Tibial nerve (tissue), 3 donors: ENCODE data around the gene KCNK3.

Experiments
- CTCF ChIP-seq, 5 experiments: fragments of 200-600 bp in 3 of 5; fragments of 450-650 bp in 2 of 5; sonication (generic) in 3 of 5; IDR thresholded peaks; one replicate each; pipeline ENCODE4 v1.5.1; 2016 to 2019; ENCODE audit warnings: antibody characterized with exemption in 5 of 5, mild to moderate bottlenecking in 3 of 5, moderate library complexity in 2 of 5
- POLR2A ChIP-seq, 2 donors: fragments of 450-650 bp; IDR thresholded peaks; one replicate each; pipeline ENCODE4 v1.6.1; 2017; ENCODE audit warnings: antibody characterized with exemption in 2 of 2, mild to moderate bottlenecking in 2 of 2, moderate library complexity in 2 of 2

DNA sequence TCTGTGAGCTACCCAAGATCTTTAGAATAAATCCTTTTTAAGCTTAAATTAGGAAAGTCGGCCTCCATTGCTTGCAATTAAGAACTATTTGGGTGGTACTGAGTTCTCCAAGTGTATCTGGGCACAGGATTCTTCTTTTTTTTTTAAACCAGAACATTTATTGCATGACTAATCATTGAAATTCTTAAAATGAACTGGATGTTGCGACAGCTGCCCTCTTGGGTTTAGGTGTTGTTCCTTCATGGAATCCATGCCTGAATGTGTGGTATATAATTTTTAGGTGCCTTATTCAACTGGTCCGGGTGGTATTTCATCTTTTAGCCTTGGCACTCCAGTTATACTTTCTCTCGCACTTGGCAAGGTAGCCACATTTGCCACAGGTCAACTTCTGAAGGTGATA lies 14.5 kb upstream of the KCNK3 start:
- TF ChIP-seq CTCF (IDR thresholded peaks at IDR 0.05) = no peak
- TF ChIP-seq POLR2A (IDR thresholded peaks at IDR 0.05) = no peak
